ENCODE results near the gene KCND2. TPM values are rescaled to one million over a fixed set of nuclear protein-coding genes. Genes with fewer than 3 reads are reported as not detected.

The KCND2 gene
- total RNA-seq, 1 donor from 2014 or later, result 0.46 TPM

- Mint-ChIP-seq H3K27ac (ENCODE audit: unreplicated experiment) (no peak overlapping the region), H3K27me3 (ENCODE audit: unreplicated experiment) (peaks cover 2% of the 10 kb centered on the region), H3K9me3 (ENCODE audit: unreplicated experiment) (no peaks in the 10 kb centered on the region), H3K4me1 (ENCODE audit: unreplicated experiment) (no peaks in the 10 kb centered on the region), H3K36me3 (ENCODE audit: unreplicated experiment) (no peaks in the 10 kb centered on the region), H3K4me3 (ENCODE audit: unreplicated experiment) (no peak overlapping the region)
- TF ChIP-seq, protein P1, sequence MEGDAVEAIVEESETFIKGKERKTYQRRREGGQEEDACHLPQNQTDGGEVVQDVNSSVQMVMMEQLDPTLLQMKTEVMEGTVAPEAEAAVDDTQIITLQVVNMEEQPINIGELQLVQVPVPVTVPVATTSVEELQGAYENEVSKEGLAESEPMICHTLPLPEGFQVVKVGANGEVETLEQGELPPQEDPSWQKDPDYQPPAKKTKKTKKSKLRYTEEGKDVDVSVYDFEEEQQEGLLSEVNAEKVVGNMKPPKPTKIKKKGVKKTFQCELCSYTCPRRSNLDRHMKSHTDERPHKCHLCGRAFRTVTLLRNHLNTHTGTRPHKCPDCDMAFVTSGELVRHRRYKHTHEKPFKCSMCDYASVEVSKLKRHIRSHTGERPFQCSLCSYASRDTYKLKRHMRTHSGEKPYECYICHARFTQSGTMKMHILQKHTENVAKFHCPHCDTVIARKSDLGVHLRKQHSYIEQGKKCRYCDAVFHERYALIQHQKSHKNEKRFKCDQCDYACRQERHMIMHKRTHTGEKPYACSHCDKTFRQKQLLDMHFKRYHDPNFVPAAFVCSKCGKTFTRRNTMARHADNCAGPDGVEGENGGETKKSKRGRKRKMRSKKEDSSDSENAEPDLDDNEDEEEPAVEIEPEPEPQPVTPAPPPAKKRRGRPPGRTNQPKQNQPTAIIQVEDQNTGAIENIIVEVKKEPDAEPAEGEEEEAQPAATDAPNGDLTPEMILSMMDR (IDR thresholded peaks at IDR 0.05), result no peak
- no peak for DNase-seq (ENCODE audit: extremely low spot score, unreplicated experiment)
Observed at GRCh38 chr7:120703585-120704240, 430.7 kb downstream of the KCND2 start.

GRCh38 chr7:120709252-120709971 is 436.4 kb downstream of the KCND2 start:
- Mint-ChIP-seq H3K27me3 (ENCODE audit: unreplicated experiment) (peaks cover 2% of the 10 kb centered on the region), H3K36me3 (ENCODE audit: unreplicated experiment) (no peaks in the 10 kb centered on the region), H3K27ac (ENCODE audit: unreplicated experiment) (no peak overlapping the region), H3K9me3 (ENCODE audit: unreplicated experiment) (no peaks in the 10 kb centered on the region), H3K4me3 (ENCODE audit: unreplicated experiment) (no peak overlapping the region), H3K4me1 (ENCODE audit: unreplicated experiment) (no peaks in the 10 kb centered on the region)
- DNase-seq (ENCODE audit: extremely low spot score, unreplicated experiment), result no peak
- TF ChIP-seq, protein P1 (IDR thresholded peaks at IDR 0.05), result no peak

DNA sequence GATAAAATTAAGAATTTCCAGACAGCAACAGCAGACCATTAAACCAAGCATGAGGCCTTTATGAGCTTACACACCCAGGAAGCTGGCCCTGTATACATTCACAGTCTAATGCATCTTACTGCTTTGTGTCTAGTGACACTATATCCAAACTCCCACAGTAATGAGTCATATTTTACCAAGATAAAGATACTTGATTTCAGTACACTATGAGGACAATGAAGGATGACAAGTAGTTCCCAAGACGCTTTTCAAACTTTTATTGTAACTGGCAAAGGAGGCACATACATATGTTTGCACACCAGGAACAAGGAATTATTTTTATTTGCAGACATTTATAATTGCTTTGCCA is 437.0 kb downstream of the KCND2 start:
- H3K4me3 Mint-ChIP-seq (ENCODE audit: unreplicated experiment), result no peak overlapping the region
- no peak for DNase-seq (ENCODE audit: extremely low spot score, unreplicated experiment)
- TF ChIP-seq, protein P1 (IDR thresholded peaks at IDR 0.05), result no peak
- H3K36me3 Mint-ChIP-seq (ENCODE audit: unreplicated experiment), result no peaks in the 10 kb centered on the region
- peaks cover 2% of the 10 kb centered on the region for H3K27me3 Mint-ChIP-seq (ENCODE audit: unreplicated experiment)
- no peaks in the 10 kb centered on the region for H3K4me1 Mint-ChIP-seq (ENCODE audit: unreplicated experiment)
- no peaks in the 10 kb centered on the region for H3K9me3 Mint-ChIP-seq (ENCODE audit: unreplicated experiment)
- no peak overlapping the region for H3K27ac Mint-ChIP-seq (ENCODE audit: unreplicated experiment)

DNA sequence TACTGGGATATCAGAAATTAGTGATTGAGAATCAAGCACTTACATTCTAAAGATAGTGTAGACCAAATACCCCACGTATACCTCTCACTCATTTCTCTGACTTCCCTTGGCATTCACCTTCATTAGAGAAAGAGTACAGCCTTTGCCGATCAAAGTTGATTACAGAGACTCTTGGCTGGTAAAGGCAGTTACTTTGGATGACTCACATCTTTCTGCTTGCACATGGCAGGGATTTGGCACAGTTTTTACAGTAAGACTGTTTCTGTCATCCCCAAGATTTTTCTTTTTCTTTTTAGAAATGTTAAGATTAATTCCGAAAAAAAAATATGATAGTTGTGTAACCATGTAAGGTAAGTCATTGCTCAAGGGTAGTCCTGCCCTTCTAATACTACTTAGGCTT is 442.0 kb downstream of the KCND2 start:
- H3K27ac Mint-ChIP-seq (ENCODE audit: unreplicated experiment), result no peak overlapping the region
- H3K4me1 Mint-ChIP-seq (ENCODE audit: unreplicated experiment), result peaks cover 8% of the 10 kb centered on the region
- H3K4me3 Mint-ChIP-seq (ENCODE audit: unreplicated experiment), result no peak overlapping the region
- no peaks in the 10 kb centered on the region for H3K36me3 Mint-ChIP-seq (ENCODE audit: unreplicated experiment)
- TF ChIP-seq, protein P1 (IDR thresholded peaks at IDR 0.05), result no peak
- H3K27me3 Mint-ChIP-seq (ENCODE audit: unreplicated experiment), result no peaks in the 10 kb centered on the region
- no peak for DNase-seq (ENCODE audit: extremely low spot score, unreplicated experiment)
- H3K9me3 Mint-ChIP-seq (ENCODE audit: unreplicated experiment), result no peaks in the 10 kb centered on the region

DNA sequence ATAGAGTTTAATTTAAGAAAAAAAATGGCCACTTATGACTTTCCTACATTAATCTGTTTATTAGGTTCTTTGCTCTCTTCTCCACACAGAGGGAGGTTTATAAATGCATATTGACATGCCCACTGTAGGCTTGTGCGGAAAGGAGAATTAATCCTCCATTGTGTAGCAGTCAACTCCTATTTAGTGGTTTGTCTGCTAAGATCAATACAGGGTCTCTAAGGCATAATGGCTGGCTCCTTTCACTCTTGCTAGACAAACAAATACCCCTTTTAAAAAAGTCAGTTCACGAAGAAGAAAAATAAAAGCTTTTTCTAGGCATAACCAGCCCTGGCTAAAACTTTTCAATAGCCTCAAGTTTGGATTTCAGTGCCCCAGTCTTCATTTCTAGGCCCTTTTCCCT is 443.3 kb downstream of the KCND2 start:
- TF ChIP-seq, protein P1 (IDR thresholded peaks at IDR 0.05), result no peak
- H3K4me1 Mint-ChIP-seq (ENCODE audit: unreplicated experiment), result peaks cover 12% of the 10 kb centered on the region
- H3K9me3 Mint-ChIP-seq (ENCODE audit: unreplicated experiment), result no peaks in the 10 kb centered on the region
- no peak for DNase-seq (ENCODE audit: extremely low spot score, unreplicated experiment)
- no peaks in the 10 kb centered on the region for H3K36me3 Mint-ChIP-seq (ENCODE audit: unreplicated experiment)
- no peak overlapping the region for H3K4me3 Mint-ChIP-seq (ENCODE audit: unreplicated experiment)
- no peaks in the 10 kb centered on the region for H3K27me3 Mint-ChIP-seq (ENCODE audit: unreplicated experiment)
- H3K27ac Mint-ChIP-seq (ENCODE audit: unreplicated experiment), result no peak overlapping the region

Data from osteocyte (in vitro differentiated cells).